Transverse colon (tissue), 3 donors: ENCODE measurements around the gene AMFR.

ENCODE experiments used
- CTCF ChIP-seq, 5 experiments: fragments of 200-600 bp in 3 of 5; fragments of 450-650 bp in 2 of 5; sonication (generic) in 3 of 5; IDR thresholded peaks; 1 replicate in 2 of 5; 2 replicates in 3 of 5; pipeline ENCODE4 v1.5.1; 2016 to 2017; ENCODE audit warnings: antibody characterized with exemption in 5 of 5, inconsistent platforms in 3 of 5, mild to moderate bottlenecking in 2 of 5, moderate library complexity in 1 of 5
- POLR2A ChIP-seq: fragments of 450-650 bp; IDR thresholded peaks from one replicate; pipeline ENCODE4 v1.6.1; 2016; ENCODE audit warnings: antibody characterized with exemption, mild to moderate bottlenecking, moderate library complexity

- TF ChIP-seq CTCF (IDR thresholded peaks at IDR 0.05) (no peak), POLR2A (no peak)
These were observed 22.7 kb upstream of the AMFR start for GRCh38 chr16:56448005-56448404.
